Measurements from ENCODE around the gene TMEM178B.

DNA sequence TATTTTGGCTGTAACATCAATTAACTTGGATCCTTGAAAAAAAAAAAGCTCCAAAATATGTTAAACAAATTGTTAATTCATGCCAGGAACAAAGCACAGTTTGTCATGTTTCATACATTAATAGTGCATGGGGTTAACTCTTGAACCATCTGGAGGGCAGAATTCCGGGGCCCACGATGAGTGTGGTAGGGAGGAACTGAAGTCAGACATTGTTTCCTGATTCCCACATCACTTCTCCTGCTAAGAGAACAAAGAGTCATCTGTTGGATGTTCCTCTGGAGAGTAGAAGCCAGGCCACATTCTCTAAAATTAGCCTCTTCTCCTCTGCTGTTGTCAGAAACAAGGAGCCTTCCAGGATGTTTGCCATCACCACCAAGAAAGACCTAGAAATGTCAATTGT lies 54.6 kb downstream of the TMEM178B start:
- TF ChIP-seq, protein P1, sequence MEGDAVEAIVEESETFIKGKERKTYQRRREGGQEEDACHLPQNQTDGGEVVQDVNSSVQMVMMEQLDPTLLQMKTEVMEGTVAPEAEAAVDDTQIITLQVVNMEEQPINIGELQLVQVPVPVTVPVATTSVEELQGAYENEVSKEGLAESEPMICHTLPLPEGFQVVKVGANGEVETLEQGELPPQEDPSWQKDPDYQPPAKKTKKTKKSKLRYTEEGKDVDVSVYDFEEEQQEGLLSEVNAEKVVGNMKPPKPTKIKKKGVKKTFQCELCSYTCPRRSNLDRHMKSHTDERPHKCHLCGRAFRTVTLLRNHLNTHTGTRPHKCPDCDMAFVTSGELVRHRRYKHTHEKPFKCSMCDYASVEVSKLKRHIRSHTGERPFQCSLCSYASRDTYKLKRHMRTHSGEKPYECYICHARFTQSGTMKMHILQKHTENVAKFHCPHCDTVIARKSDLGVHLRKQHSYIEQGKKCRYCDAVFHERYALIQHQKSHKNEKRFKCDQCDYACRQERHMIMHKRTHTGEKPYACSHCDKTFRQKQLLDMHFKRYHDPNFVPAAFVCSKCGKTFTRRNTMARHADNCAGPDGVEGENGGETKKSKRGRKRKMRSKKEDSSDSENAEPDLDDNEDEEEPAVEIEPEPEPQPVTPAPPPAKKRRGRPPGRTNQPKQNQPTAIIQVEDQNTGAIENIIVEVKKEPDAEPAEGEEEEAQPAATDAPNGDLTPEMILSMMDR (IDR thresholded peaks at IDR 0.05): no peak
- TF ChIP-seq POLR2A (IDR thresholded peaks at IDR 0.05): no peak

Data from sigmoid colon (tissue), 3 donors.